ENCODE results near the gene MYO3A. TPM values are rescaled to one million over a fixed set of nuclear protein-coding genes. Genes with fewer than 3 reads are reported as not detected.

MYO3A gene
- total RNA-seq, 1 experiment from 2014 or later = not detected

- intact Hi-C loops (cut with micrococcal nuclease) = no loop called here
These were observed 130.1 kb downstream of the MYO3A start for GRCh38 chr10:26064106-26064505.

More at GRCh38 chr10:26064106-26064505, 130.1 kb downstream of the MYO3A start:
- CTCF ChIA-PET = no interaction called here
- H3K36me3 ChIP-seq (ENCODE audit: control insufficient read depth in 1 of 2, insufficient read depth in 2 of 2, low read length in 2 of 2) = no peaks in the 10 kb centered on the region
- H3K9me2 ChIP-seq (ENCODE audit: insufficient read depth) = no peaks in the 10 kb centered on the region
- POLR2A ChIA-PET = no interaction called here
- no peak overlapping the region for H3K27ac ChIP-seq (ENCODE audit: low read depth, low read length)
- TF ChIP-seq YY1 (IDR thresholded peaks at IDR 0.05; ENCODE audit: extremely low read depth, insufficient replicate concordance, low read depth, low read length) = no peak
- no peak for TF ChIP-seq CBX3 (IDR thresholded peaks at IDR 0.05; ENCODE audit: low read depth)
- TF ChIP-seq REST (IDR thresholded peaks at IDR 0.05; ENCODE audit: low read depth) = no peak
- no peak for TF ChIP-seq FOSL1 (IDR thresholded peaks at IDR 0.05; ENCODE audit: low read depth)
- TF ChIP-seq SIN3A (IDR thresholded peaks at IDR 0.05; ENCODE audit: low read depth) = no peak
- no peak for TF ChIP-seq EGR1 (IDR thresholded peaks at IDR 0.05; ENCODE audit: low read depth)
- no peak for DNase-seq (ENCODE audit: low read depth, low spot score)
- H3K9ac ChIP-seq (ENCODE audit: low read length) = no peak overlapping the region
- H4K20me1 ChIP-seq (ENCODE audit: insufficient read depth) = no peaks in the 10 kb centered on the region
- no peak overlapping the region for H3K4me2 ChIP-seq (ENCODE audit: low read length)
- no peaks in the 10 kb centered on the region for H3K4me1 ChIP-seq (ENCODE audit: control insufficient read depth in 1 of 2, insufficient read depth in 2 of 2, low read length in 2 of 2)
- no peak overlapping the region for H2AFZ ChIP-seq (ENCODE audit: low read depth, low read length, poor library complexity, severe bottlenecking)
- no peak overlapping the region for H3K4me3 ChIP-seq (replicated peaks in 1 of 2; ENCODE audit: low read depth in 1 of 2, low read length in 2 of 2)
- RAD21 ChIA-PET (ENCODE audit: low non-redundant PET in 1 of 2, low total read pairs in 2 of 2, uncharacterized antibody in 2 of 2, unreplicated experiment in 2 of 2) = no interaction called here
- BruUV-seq (replicated peaks) = no TSS peak
- ATAC-seq = no peak
- H3K27me3 ChIP-seq (ENCODE audit: insufficient read depth, low read length) = 0 out of 2 replicates have a peak, but pooled peaks cover 9% of the 10 kb centered on the region
- no peaks in the 10 kb centered on the region for H3K79me2 ChIP-seq (ENCODE audit: insufficient read depth, low read length)
- no peaks in the 10 kb centered on the region for H3K9me3 ChIP-seq (ENCODE audit: control insufficient read depth in 1 of 2, insufficient read depth in 1 of 2, low read depth in 1 of 2, low read length in 2 of 2)

Data from HCT116 (cell line).